NT2/D1 (cell line): ENCODE measurements around the gene VAV2.

Experiments used
- SUZ12 ChIP-seq: IDR thresholded peaks from 2 replicates; pipeline ENCODE4 v1.6.1; 2011; ENCODE audit not compliant: insufficient read length, insufficient read depth; ENCODE audit errors: extremely low read depth
- YY1 ChIP-seq: IDR thresholded peaks from 2 replicates; pipeline ENCODE4 v1.6.1; 2011; ENCODE audit not compliant: insufficient read length, insufficient read depth
- ZNF274 ChIP-seq: IDR thresholded peaks from 2 replicates; pipeline ENCODE4 v1.6.1; 2011; ENCODE audit warnings: mild to moderate bottlenecking, low read depth, low read length

DNA sequence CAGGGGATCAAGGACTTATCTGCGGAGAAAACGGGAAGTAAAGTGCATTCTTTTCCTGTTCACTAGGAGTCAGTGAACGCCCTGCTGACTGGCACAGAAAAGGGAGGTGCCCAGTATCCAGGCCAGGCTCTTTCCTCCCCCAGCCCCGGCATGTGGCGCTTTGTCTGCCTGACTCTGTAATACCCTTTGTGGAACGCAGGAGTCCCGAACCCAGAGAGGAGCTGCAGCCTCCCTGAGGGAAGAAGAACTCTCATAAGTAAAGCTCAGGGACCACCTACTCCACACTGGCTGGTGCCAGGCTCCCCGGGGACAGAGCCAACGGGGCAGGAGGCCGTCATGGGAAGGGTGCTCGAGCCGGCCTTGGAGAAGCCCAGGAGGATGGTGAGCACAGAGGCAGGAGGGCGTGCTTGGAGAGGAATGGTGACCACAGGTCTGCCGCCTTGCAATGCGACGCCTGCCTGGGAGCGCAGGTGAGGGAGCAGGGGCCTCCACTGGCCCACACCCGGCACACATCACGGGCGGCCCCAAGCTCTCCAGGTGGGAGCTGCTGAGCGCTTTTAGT, 31.5 kb downstream of the VAV2 start:
- TF ChIP-seq SUZ12 (no peak), YY1 (no peak), ZNF274 (no peak)
